ENCODE data around the gene UVRAG.

DNA sequence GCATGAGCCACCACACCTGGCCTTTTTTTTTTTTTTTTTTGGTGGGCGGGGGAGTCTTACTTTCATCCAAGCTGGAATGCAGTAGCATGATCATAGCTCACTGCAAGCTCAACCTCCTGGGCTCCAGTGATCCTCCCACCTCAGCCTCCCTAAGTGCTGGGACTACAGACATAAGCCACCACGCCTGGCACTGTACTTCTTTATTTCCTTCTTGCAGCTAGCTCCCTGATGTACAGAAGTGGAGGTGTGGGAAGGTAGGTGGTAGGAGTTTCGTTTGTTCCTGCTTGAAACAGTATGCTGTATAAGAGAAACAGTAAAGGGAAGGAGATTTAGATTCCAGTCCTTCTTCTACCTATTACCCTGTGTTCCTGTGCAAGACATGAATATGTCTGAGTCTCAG is 319.2 kb downstream of the UVRAG start:
- no peak for TF ChIP-seq CTCF (IDR thresholded peaks at IDR 0.05; ENCODE audit: low read depth, low read length)
- TF ChIP-seq EZH2phosphoT487 (IDR thresholded peaks at IDR 0.05; ENCODE audit: low read depth), result no peak

All from OCI-LY3 (cell line).